GM12878 (cell line): ENCODE results near the gene NCAN. TPM values are rescaled to one million over a fixed set of nuclear protein-coding genes. Genes with fewer than 3 reads are reported as not detected.

Experiments used
- ATAC-seq: fragments of 200-7000 bp; cut with Tn5 transposase; 3 replicates; pipeline ENCODE4 v1.9.1; 2020; ENCODE audit warnings: mild to moderate bottlenecking, moderate library complexity
- BruUV-seq: library from RNA; stranded (reverse); fragments of 400-500 nt; replicated peaks from 2 replicates; lab custom pipeline; 2021; lab: Mats Ljungman, UMichigan
- CTCF ChIA-PET: fragments of 300-600 bp; sonication (Branson Sonifier 250); formaldehyde crosslinking; extraction: SDS; loops from one replicate; lab custom pipeline; 2021; ENCODE audit warnings: inconsistent platforms; lab: Yijun Ruan, JAX
- POLR2A ChIA-PET: fragments of 350-600 bp; formaldehyde crosslinking; extraction: SDS; loops from one replicate; lab custom pipeline; 2021; ENCODE audit warnings: inconsistent platforms; lab: Charles Lee
- RAD21 ChIA-PET: fragments of 300-600 bp; sonication (Branson Sonifier 250); formaldehyde crosslinking; loops from one replicate; lab custom pipeline; 2023; ENCODE audit warnings: antibody characterized with exemption; ENCODE audit not compliant: unreplicated experiment; lab: Charles Lee
- SMC1A ChIA-PET: fragments of 300-600 bp; sonication (Branson Sonifier 250); formaldehyde crosslinking; loops from one replicate; lab custom pipeline; 2023; ENCODE audit not compliant: unreplicated experiment, uncharacterized antibody; lab: Charles Lee
- DNase-seq: peaks from one replicate; pipeline ENCODE4 v3.0.0-alpha.2; 2011; ENCODE audit warnings: low read depth, low spot score
- FAIRE-seq: peaks from 3 replicates; lab custom pipeline; 2011; peaks lifted over from hg19 to GRCh38; lab: Jason Lieb, UNC
- H2AFZ ChIP-seq: 2 replicates; pipeline ENCODE4 v1.6.0; 2011; ENCODE audit warnings: low read depth, low read length, control low read depth; ENCODE audit not compliant: control insufficient read depth
- H3K27ac ChIP-seq: 2 replicates; pipeline ENCODE4 v1.5.1; 2011; ENCODE audit warnings: control low read depth; ENCODE audit not compliant: control insufficient read depth, insufficient read depth
- H3K27me3 ChIP-seq, 2 experiments: replicated peaks in 1 of 2; 2 replicates each; pipeline versions ENCODE4 v1.6.0 to v1.6.1; 2011; ENCODE audit warnings: low read length in 1 of 2; ENCODE audit not compliant: control insufficient read depth in 2 of 2, insufficient read depth in 2 of 2
- H3K36me3 ChIP-seq, 2 experiments: 2 replicates each; pipeline ENCODE4 v1.5.1; 2011; ENCODE audit warnings: low read length in 1 of 2; ENCODE audit not compliant: control insufficient read depth in 2 of 2, insufficient read depth in 2 of 2
- H3K4me1 ChIP-seq: 2 replicates; pipeline ENCODE4 v1.6.1; 2011; ENCODE audit warnings: mild to moderate bottlenecking, low read length, moderate library complexity, mixed read lengths; ENCODE audit not compliant: control insufficient read depth, insufficient read depth
- H3K4me2 ChIP-seq: 2 replicates; pipeline ENCODE4 v1.6.0; 2011; ENCODE audit warnings: control low read depth; ENCODE audit not compliant: control insufficient read depth, insufficient read depth
- H3K4me3 ChIP-seq: fragments of 200-600 bp; sonication (generic); 2 replicates; pipeline ENCODE4 v1.5.1; 2016
- H3K79me2 ChIP-seq: 2 replicates; pipeline ENCODE4 v1.6.0; 2011; ENCODE audit warnings: low read length; ENCODE audit not compliant: control insufficient read depth, insufficient read depth
- H3K9ac ChIP-seq: 2 replicates; pipeline ENCODE4 v1.8.0; 2011; ENCODE audit warnings: low read length, control low read depth, mixed read lengths; ENCODE audit not compliant: control insufficient read depth, insufficient read depth
- H3K9me3 ChIP-seq: replicated peaks from 3 replicates; pipeline ENCODE4 v1.5.1; 2011; ENCODE audit warnings: mild to moderate bottlenecking, low read length; ENCODE audit not compliant: control insufficient read depth, insufficient read depth
- H4K20me1 ChIP-seq: 2 replicates; pipeline ENCODE4 v1.6.0; 2011; ENCODE audit not compliant: control insufficient read depth, insufficient read depth
- CHD1 ChIP-seq: IDR thresholded peaks from 2 replicates; pipeline ENCODE4 v1.6.1; 2012; ENCODE audit warnings: low read depth, low read length, improper control_type of control experiment
- CHD2 ChIP-seq: IDR thresholded peaks from 2 replicates; pipeline ENCODE4 v1.6.1; 2011; ENCODE audit warnings: low read depth, low read length, improper control_type of control experiment, borderline replicate concordance
- E4F1 ChIP-seq: fragments of 450-650 bp; IDR thresholded peaks from 2 replicates; pipeline ENCODE4 v1.6.1; 2018; ENCODE audit warnings: borderline replicate concordance, mild to moderate bottlenecking; ENCODE audit not compliant: partially characterized antibody
- FOXM1 ChIP-seq: IDR thresholded peaks from 2 replicates; pipeline ENCODE4 v1.6.1; 2012; ENCODE audit warnings: low read depth, mild to moderate bottlenecking, inconsistent platforms, low read length, moderate library complexity
- HCFC1 ChIP-seq: fragments of 150-350 bp; IDR thresholded peaks from 2 replicates; pipeline ENCODE4 v1.6.1; 2014; ENCODE audit warnings: low read length
- LARP7 ChIP-seq: fragments of 450-650 bp; IDR thresholded peaks from 2 replicates; pipeline ENCODE4 v1.6.1; 2017; ENCODE audit warnings: mild to moderate bottlenecking
- MTA3 ChIP-seq: IDR thresholded peaks from 2 replicates; pipeline ENCODE4 v1.6.1; 2012; ENCODE audit warnings: low read length, inconsistent platforms, borderline replicate concordance
- NR2F1 ChIP-seq: fragments of 450-650 bp; conservative IDR thresholded peaks from 2 replicates; pipeline ENCODE4 v1.6.1; 2017; ENCODE audit warnings: mild to moderate bottlenecking
- PAX8 ChIP-seq: fragments of 450-650 bp; IDR thresholded peaks from 2 replicates; pipeline ENCODE4 v1.6.1; 2017; ENCODE audit warnings: mild to moderate bottlenecking, moderate library complexity
- RAD51 ChIP-seq: fragments of 450-650 bp; IDR thresholded peaks from 2 replicates; pipeline ENCODE4 v1.6.1; 2016; ENCODE audit warnings: moderate library complexity, mild to moderate bottlenecking, inconsistent platforms
- SUPT20H ChIP-seq: IDR thresholded peaks from 2 replicates; pipeline ENCODE4 v1.6.1; 2011; ENCODE audit warnings: low read depth, mild to moderate bottlenecking, low read length, moderate library complexity, borderline replicate concordance; ENCODE audit not compliant: control insufficient read depth
- TAF1 ChIP-seq: IDR thresholded peaks from 2 replicates; pipeline ENCODE4 v1.6.1; 2011; ENCODE audit warnings: mild to moderate bottlenecking, low read depth, low read length, borderline replicate concordance
- TBL1XR1 ChIP-seq: IDR thresholded peaks from 2 replicates; pipeline ENCODE4 v1.6.1; 2012; ENCODE audit warnings: low read depth, low read length, improper control_type of control experiment
- YBX1 ChIP-seq: fragments of 450-650 bp; IDR thresholded peaks from 2 replicates; pipeline ENCODE4 v1.6.1; 2016; ENCODE audit warnings: antibody characterized with exemption
- WGBS: methylation state at CpG from one replicate; pipeline ENCODE4 v1.1.6; 2016; ENCODE audit warnings: low lambda C conversion rate; ENCODE audit not compliant: insufficient replicate concordance, insufficient coverage; ENCODE audit errors: missing lambda C conversion rate; 5-methylcytosine and 5-hydroxymethylcytosine counted together
- in situ Hi-C: fragments of 300-500 bp; cut with MboI; formaldehyde crosslinking; loops from 9 replicates; pipeline ENCODE4 v1.14.3; 2018; ENCODE audit warnings: mixed read lengths
- intact Hi-C: fragments of 100-400 bp; cut with micrococcal nuclease; formaldehyde crosslinking; loops from one replicate; pipeline ENCODE4 v1.14.2; 2022; ENCODE audit not compliant: unreplicated experiment
- polyA plus RNA-seq, 11 experiments: library from polyadenylated mRNA; depleted of rRNA in 4 of 11; unstranded in 6 of 11; stranded (reverse) in 5 of 11; fragments of >200 nt; fragmentation: Nextera tagmentation in 4 of 11; fragmentation: Illumina TruSeq in 1 of 11; extraction: Ambion mirVana in 4 of 11; extraction: Trizol in 1 of 11; gene quantifications; 1 replicate in 1 of 11; 2 replicates in 10 of 11; pipeline versions ENCODE4 v1.2.1 to v1.2.3, GENCODE V29; 2011 to 2016; ENCODE audit warnings: inconsistent platforms in 2 of 11, missing spikeins in 2 of 11, low read depth in 1 of 11
- total RNA-seq, 4 experiments: library from RNA; depleted of rRNA in 3 of 4; stranded (reverse); fragments of >200 nt in 3 of 4; fragmentation: Illumina TruSeq in 1 of 4; extraction: Trizol in 1 of 4; gene quantifications; 2 replicates each; pipeline versions ENCODE4 v1.2.1 to v1.2.3, GENCODE V29; 2013 to 2021
- TF ChIP-seq, protein P1 (sequence below): fragments of 450-650 bp; IDR thresholded peaks from 2 replicates; pipeline ENCODE4 v1.6.1; 2017; ENCODE audit warnings: borderline replicate concordance

The NCAN gene
- total and polyA plus RNA-seq, 10 of the 15 experiments (the other 5 are each of a cell fraction or from before 2014, with no cell fraction given), result 0.02 to 0.34 (median 0.12) TPM; not detected in 1

DNA sequence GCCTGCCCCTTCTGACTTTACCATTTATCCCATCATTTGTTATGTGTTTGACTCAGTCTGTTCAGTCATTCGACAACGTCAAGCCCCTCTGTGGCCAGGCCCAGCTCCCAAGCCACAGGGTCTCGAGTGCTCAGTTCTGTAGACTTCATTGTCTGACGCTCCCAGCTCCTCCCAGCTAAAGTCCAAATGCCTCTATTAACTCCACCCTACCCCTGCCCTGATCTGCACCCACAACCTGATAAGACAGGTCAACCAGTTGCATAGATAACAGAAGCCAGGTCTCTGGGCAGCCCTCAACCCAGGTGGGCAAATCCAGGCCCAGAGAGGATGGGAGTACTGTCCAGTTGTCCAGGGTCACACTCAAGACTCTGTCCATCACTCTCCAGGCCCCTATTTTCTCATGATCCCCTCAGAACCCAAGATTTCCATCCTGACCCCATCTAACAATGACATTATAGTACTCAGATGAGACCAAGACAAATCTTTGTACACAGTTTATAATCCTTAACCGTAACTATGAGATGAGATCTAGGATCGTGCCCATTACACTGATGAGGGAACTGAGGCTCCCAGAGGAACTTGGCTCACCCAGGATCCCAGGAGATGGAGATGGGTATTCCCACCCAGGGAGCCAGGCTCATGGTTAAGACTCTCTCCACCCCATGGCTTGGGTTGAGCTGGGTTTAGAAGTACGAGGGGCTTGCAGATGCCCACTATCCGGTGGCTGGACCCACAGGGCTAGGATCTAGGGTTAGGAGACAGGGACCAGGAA lies 60.3 kb downstream of the NCAN start:
- 65% methylated on average over 8 of the region's 8 CpGs for WGBS
- Histone ChIP-seq H4K20me1 (no peaks in the 10 kb centered on the region), H3K36me3 (peaks cover 0 to 3% of the 10 kb centered on the region in 2 experiments; a peak in 3 of 4 replicates), H3K27ac (no peak overlapping the region), H3K27me3 (no peaks in the 10 kb centered on the region; a peak in 2 of 4 replicates), H3K9ac (no peak overlapping the region), H3K79me2 (no peaks in the 10 kb centered on the region), H3K9me3 (no peaks in the 10 kb centered on the region), H3K4me3 (no peak overlapping the region), H2AFZ (no peak overlapping the region), H3K4me2 (no peak overlapping the region), H3K4me1 (no peaks in the 10 kb centered on the region)
- ChIA-PET POLR2A (no interaction called here), SMC1A (no interaction called here), CTCF (no interaction called here), RAD21 (no interaction called here)
- intact Hi-C loops, result no loop called here
- TF ChIP-seq HCFC1, result no peak
- no peak for TF ChIP-seq TBL1XR1
- no peak for TF ChIP-seq SUPT20H
- TF ChIP-seq FOXM1, result no peak
- no peak for TF ChIP-seq MTA3
- no peak for TF ChIP-seq NR2F1
- TF ChIP-seq CHD1, result no peak
- TF ChIP-seq LARP7, result no peak
- no peak for TF ChIP-seq RAD51
- BruUV-seq, result no TSS peak
- no peak for ATAC-seq
- in situ Hi-C loops, result no loop called here
- no peak for DNase-seq
- no peak for FAIRE-seq

- in situ Hi-C loops, result no loop called here
- no peak overlapping the region for H3K27ac ChIP-seq
- H4K20me1 ChIP-seq, result no peaks in the 10 kb centered on the region
- no peaks in the 10 kb centered on the region; a peak in 1 of 4 replicates for H3K27me3 ChIP-seq
- no peak overlapping the region for H3K4me2 ChIP-seq
- no peaks in the 10 kb centered on the region for H3K79me2 ChIP-seq
- no peak for DNase-seq
- no peak overlapping the region for H2AFZ ChIP-seq
- no TSS peak for BruUV-seq
- ATAC-seq, result no peak
- no peak overlapping the region for H3K9ac ChIP-seq
- RAD21 ChIA-PET, result no interaction called here
- intact Hi-C loops, result no loop called here
- 83% methylated on average over 8 of the region's 8 CpGs for WGBS
- H3K9me3 ChIP-seq, result no peaks in the 10 kb centered on the region
- FAIRE-seq, result no peak
- peaks cover 0 to 7% of the 10 kb centered on the region in 2 experiments; a peak in 3 of 4 replicates for H3K36me3 ChIP-seq
- CTCF ChIA-PET, result no interaction called here
- no peak overlapping the region for H3K4me3 ChIP-seq
- no peaks in the 10 kb centered on the region for H3K4me1 ChIP-seq
- POLR2A ChIA-PET, result no interaction called here
- SMC1A ChIA-PET, result no interaction called here
- TF ChIP-seq TAF1 (no peak), PAX8 (no peak), YBX1 (no peak), E4F1 (no peak), CHD2 (no peak)
- TF ChIP-seq, protein P1, sequence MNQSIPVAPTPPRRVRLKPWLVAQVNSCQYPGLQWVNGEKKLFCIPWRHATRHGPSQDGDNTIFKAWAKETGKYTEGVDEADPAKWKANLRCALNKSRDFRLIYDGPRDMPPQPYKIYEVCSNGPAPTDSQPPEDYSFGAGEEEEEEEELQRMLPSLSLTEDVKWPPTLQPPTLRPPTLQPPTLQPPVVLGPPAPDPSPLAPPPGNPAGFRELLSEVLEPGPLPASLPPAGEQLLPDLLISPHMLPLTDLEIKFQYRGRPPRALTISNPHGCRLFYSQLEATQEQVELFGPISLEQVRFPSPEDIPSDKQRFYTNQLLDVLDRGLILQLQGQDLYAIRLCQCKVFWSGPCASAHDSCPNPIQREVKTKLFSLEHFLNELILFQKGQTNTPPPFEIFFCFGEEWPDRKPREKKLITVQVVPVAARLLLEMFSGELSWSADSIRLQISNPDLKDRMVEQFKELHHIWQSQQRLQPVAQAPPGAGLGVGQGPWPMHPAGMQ, result no peak
Observed at GRCh38 chr19:19274146-19274545, 62.4 kb downstream of the NCAN start.
